K562 (cell line): ENCODE data around the gene CFAP52. TPM values are rescaled to one million over a fixed set of nuclear protein-coding genes. Genes with fewer than 3 reads are reported as not detected.

Source experiments
- ATAC-seq: fragments of 200-7000 bp; cut with Tn5 transposase; 3 replicates; pipeline ENCODE4 v1.9.1; 2020; ENCODE audit warnings: moderate library complexity
- BruUV-seq: library from RNA; stranded (reverse); fragments of 400-500 nt; replicated peaks from 2 replicates; lab custom pipeline; 2021; lab: Mats Ljungman, UMichigan
- CTCF ChIA-PET: fragments of 300-600 bp; formaldehyde crosslinking; extraction: SDS; loops from one replicate; lab custom pipeline; 2021; ENCODE audit warnings: low intra/inter-chr PET ratio; lab: Yijun Ruan, JAX
- POLR2A ChIA-PET: fragments of 300-600, 350-650 bp; sonication (Branson Sonifier 250); formaldehyde crosslinking; extraction: SDS; loops from one replicate; lab custom pipeline; 2021; ENCODE audit warnings: antibody characterized with exemption, inconsistent platforms; lab: Yijun Ruan, JAX
- DNase-seq, 4 experiments: peaks; one replicate each; pipeline versions ENCODE4 v3.0.0 to v3.0.0-alpha.2; 2011 to 2018; ENCODE audit warnings: low spot score in 3 of 4, mixed read lengths in 3 of 4; ENCODE audit errors: extremely low read depth in 1 of 4
- FAIRE-seq: peaks from 2 replicates; lab custom pipeline; 2011; peaks lifted over from hg19 to GRCh38; lab: Jason Lieb, UNC
- H2AFZ ChIP-seq: 2 replicates; pipeline ENCODE4 v1.6.0; 2011; ENCODE audit warnings: low read depth, low read length, control low read depth, inconsistent platforms
- H3K27ac ChIP-seq: fragments of 200-600 bp; 3 replicates; pipeline ENCODE4 v1.8.0; 2011; ENCODE audit warnings: low read depth, mild to moderate bottlenecking, control low read depth, inconsistent platforms, low read length, moderate library complexity, mixed read lengths; ENCODE audit errors: extremely low read depth
- H3K27me3 ChIP-seq, 2 experiments: fragments of 300-600 bp in 1 of 2; 2 replicates in 1 of 2; 3 replicates in 1 of 2; pipeline versions ENCODE4 v1.6.0 to v1.8.0; 2011; ENCODE audit warnings: inconsistent platforms in 2 of 2, low read length in 2 of 2, mild to moderate bottlenecking in 1 of 2, mixed read lengths in 1 of 2, moderate library complexity in 1 of 2; ENCODE audit not compliant: control insufficient read depth in 2 of 2, insufficient read depth in 2 of 2
- H3K36me3 ChIP-seq: fragments of 300-600 bp; 3 replicates; pipeline ENCODE4 v1.8.0; 2011; ENCODE audit warnings: mild to moderate bottlenecking, low read length, inconsistent platforms; ENCODE audit not compliant: control insufficient read depth, insufficient read depth
- H3K4me1 ChIP-seq, 2 experiments: fragments of 200-600 bp in 1 of 2; replicated peaks in 1 of 2; 2 replicates in 1 of 2; 3 replicates in 1 of 2; pipeline versions ENCODE4 v1.5.1 to v1.8.0; 2011; ENCODE audit warnings: inconsistent platforms in 2 of 2, low read length in 2 of 2, mild to moderate bottlenecking in 1 of 2, mixed read lengths in 1 of 2, moderate library complexity in 1 of 2; ENCODE audit not compliant: control insufficient read depth in 2 of 2, insufficient read depth in 2 of 2
- H3K4me2 ChIP-seq: 2 replicates; pipeline ENCODE4 v1.6.1; 2011; ENCODE audit warnings: low read length, control low read depth, inconsistent platforms, mixed read lengths; ENCODE audit not compliant: insufficient read depth
- H3K4me3 ChIP-seq: fragments of 200-600 bp; sonication (generic), shearing (Covaris generic); 2 replicates; pipeline ENCODE4 v1.5.1; 2016; ENCODE audit warnings: control low read depth, inconsistent platforms
- H3K79me2 ChIP-seq: fragments of 200-600 bp; 3 replicates; pipeline ENCODE4 v1.8.0; 2011; ENCODE audit warnings: low read length, inconsistent platforms; ENCODE audit not compliant: control insufficient read depth, insufficient read depth
- H3K9ac ChIP-seq, 2 experiments: 2 replicates each; pipeline versions ENCODE4 v1.6.0 to v1.6.1; 2011; ENCODE audit warnings: low read depth in 2 of 2, low read length in 2 of 2, control low read depth in 1 of 2, inconsistent platforms in 1 of 2, mild to moderate bottlenecking in 1 of 2, mixed read lengths in 1 of 2; ENCODE audit not compliant: insufficient read depth in 1 of 2
- H3K9me1 ChIP-seq: one replicate; pipeline ENCODE4 v1.6.0; 2011; ENCODE audit warnings: inconsistent platforms, mild to moderate bottlenecking, low read length, moderate library complexity; ENCODE audit not compliant: control insufficient read depth, insufficient read depth
- H3K9me3 ChIP-seq: replicated peaks from 2 replicates; pipeline ENCODE4 v1.5.1; 2011; ENCODE audit warnings: low read depth, low read length, inconsistent platforms; ENCODE audit not compliant: control insufficient read depth, insufficient read depth
- H4K20me1 ChIP-seq: replicated peaks from 2 replicates; pipeline ENCODE4 v1.6.1; 2011; ENCODE audit warnings: low read length, inconsistent platforms, mixed read lengths; ENCODE audit not compliant: control insufficient read depth, insufficient read depth
- ATF3 ChIP-seq, 2 experiments: fragments of 450-650 bp in 1 of 2; sonication (generic) in 1 of 2; formaldehyde crosslinking in 1 of 2; IDR thresholded peaks in 1 of 2; conservative IDR thresholded peaks in 1 of 2; 2 replicates each; pipeline versions ENCODE4 v1.6.1 to v1.8.1; 2016 to 2023; ENCODE audit warnings: mild to moderate bottlenecking in 2 of 2, moderate library complexity in 2 of 2, inconsistent platforms in 1 of 2, missing genetic modification reagents in 1 of 2
- CBX5 ChIP-seq: IDR thresholded peaks from 2 replicates; pipeline ENCODE4 v1.6.1; 2014; ENCODE audit warnings: low read depth, borderline replicate concordance
- CTBP1 ChIP-seq: fragments of 450-650 bp; IDR thresholded peaks from 2 replicates; pipeline ENCODE4 v1.6.1; 2016; ENCODE audit warnings: borderline replicate concordance
- GATAD2B ChIP-seq: fragments of 450-650 bp; IDR thresholded peaks from 2 replicates; pipeline ENCODE4 v1.6.1; 2017; ENCODE audit warnings: mild to moderate bottlenecking, borderline replicate concordance
- ILF3 ChIP-seq: fragments of 450-650 bp; IDR thresholded peaks from 2 replicates; pipeline ENCODE4 v1.6.1; 2018; ENCODE audit warnings: antibody characterized with exemption, mild to moderate bottlenecking, moderate library complexity, borderline replicate concordance
- MECOM ChIP-seq: fragments of 250-450 bp; sonication (Bioruptor Pico); IDR thresholded peaks from 2 replicates; pipeline ENCODE4 v1.8.0; 2022; ENCODE audit warnings: inconsistent platforms
- SIX5 ChIP-seq, 2 experiments: IDR thresholded peaks; 2 replicates each; pipeline ENCODE4 v1.6.1; 2011; ENCODE audit warnings: low read length in 2 of 2, borderline replicate concordance in 1 of 2, low read depth in 1 of 2, mild to moderate bottlenecking in 1 of 2, moderate library complexity in 1 of 2; ENCODE audit not compliant: insufficient read depth in 1 of 2
- SOX6 ChIP-seq: fragments of 450-650 bp; IDR thresholded peaks from 2 replicates; pipeline ENCODE4 v1.6.1; 2014; ENCODE audit warnings: mild to moderate bottlenecking
- WGBS: fragments of 100-300 bp; shearing (Covaris generic); methylation state at CpG from one replicate; pipeline ENCODE4 v1.1.6; 2016; ENCODE audit warnings: low coverage, mixed read lengths; ENCODE audit not compliant: insufficient coverage; ENCODE audit errors: missing lambda C conversion rate; 5-methylcytosine and 5-hydroxymethylcytosine counted together
- in situ Hi-C: fragments of 300-500 bp; cut with MboI; formaldehyde crosslinking; loops from 4 replicates; pipeline ENCODE4 v1.15.0; 2018; ENCODE audit warnings: inconsistent platforms, mixed read lengths
- intact Hi-C: fragments of 100-400 bp; cut with micrococcal nuclease; formaldehyde crosslinking; loops from 2 replicates; pipeline ENCODE4 v1.14.2; 2022
- polyA plus RNA-seq, 8 experiments: library from polyadenylated mRNA; depleted of rRNA in 4 of 8; stranded (reverse) in 5 of 8; unstranded in 3 of 8; fragments of >200 nt; fragmentation: Nextera tagmentation in 2 of 8; fragmentation: Illumina TruSeq in 1 of 8; extraction: Ambion mirVana in 2 of 8; extraction: Trizol in 1 of 8; gene quantifications; 2 replicates each; pipeline versions ENCODE4 v1.2.1 to v1.2.3, GENCODE V29; 2011 to 2014; ENCODE audit warnings: inconsistent platforms in 1 of 8, missing spikeins in 1 of 8
- total RNA-seq, 7 experiments: library from RNA; depleted of rRNA in 6 of 7; stranded (reverse); fragments of >200 nt in 6 of 7; fragmentation: Illumina TruSeq in 2 of 7; extraction: Trizol in 2 of 7; gene quantifications; 2 replicates each; pipeline versions ENCODE4 v1.2.1 to v1.2.3, GENCODE V29; 2011 to 2021; ENCODE audit warnings: low replicate concordance in 1 of 7

The CFAP52 gene
- total and polyA plus RNA-seq, 9 of the 15 experiments (the other 6 are each of a cell fraction or from before 2014, with no cell fraction given): not detected

- Histone ChIP-seq H2AFZ (no peak overlapping the region), H4K20me1 (no peaks in the 10 kb centered on the region), H3K4me2 (no peak overlapping the region), H3K9me3 (no peaks in the 10 kb centered on the region), H3K36me3 (no peaks in the 10 kb centered on the region), H3K9ac (no peak overlapping the region), H3K9me1 (no peaks in the 10 kb centered on the region), H3K4me1 (no peaks in the 10 kb centered on the region), H3K79me2 (no peaks in the 10 kb centered on the region), H3K27me3 (no peaks in the 10 kb centered on the region), H3K4me3 (no peak overlapping the region), H3K27ac (no peak overlapping the region)
- ATAC-seq (no peak), DNase-seq (no peak), FAIRE-seq (no peak)
- WGBS: 62% methylated on average over 3 of the region's 4 CpGs
- BruUV-seq: no TSS peak
- in situ Hi-C loops: no loop called here
- POLR2A ChIA-PET: no interaction called here
- intact Hi-C loops: loop anchor here (10.0 kb wide), 1 partner anchor 559 kb away; no protein-coding TSS in a partner anchor
- CTCF ChIA-PET: no interaction called here
- TF ChIP-seq SIX5 (IDR thresholded peaks at IDR 0.05; ENCODE audit: borderline replicate concordance in 1 of 2, insufficient read depth in 1 of 2, low read depth in 1 of 2, low read length in 2 of 2) (no peak), SOX6 (no peak), CBX5 (no peak), CTBP1 (no peak), ILF3 (no peak), ATF3 (IDR thresholded peaks at IDR 0.05) (no peak), ATF3 (CRISPR knock-in tag; conservative IDR thresholded peaks at IDR 0.05) (no peak), GATAD2B (no peak), MECOM (no peak)
These were observed 22.8 kb upstream of the CFAP52 start for GRCh38 chr17:9553596-9553995.
